IPS DF 19.7 (cell line): ENCODE results near the gene PVALEF.
"Not testable (repeated sequence)": the region's sequence is repeated elsewhere in the genome, so short reads cannot be mapped to it uniquely, and the experiment has no call there.

Experiments used
- DNase-seq: peaks from one replicate; pipeline ENCODE4 v3.0.0-alpha.2; 2013; ENCODE audit warnings: low read depth, low spot score

Gene PVALEF

DNA sequence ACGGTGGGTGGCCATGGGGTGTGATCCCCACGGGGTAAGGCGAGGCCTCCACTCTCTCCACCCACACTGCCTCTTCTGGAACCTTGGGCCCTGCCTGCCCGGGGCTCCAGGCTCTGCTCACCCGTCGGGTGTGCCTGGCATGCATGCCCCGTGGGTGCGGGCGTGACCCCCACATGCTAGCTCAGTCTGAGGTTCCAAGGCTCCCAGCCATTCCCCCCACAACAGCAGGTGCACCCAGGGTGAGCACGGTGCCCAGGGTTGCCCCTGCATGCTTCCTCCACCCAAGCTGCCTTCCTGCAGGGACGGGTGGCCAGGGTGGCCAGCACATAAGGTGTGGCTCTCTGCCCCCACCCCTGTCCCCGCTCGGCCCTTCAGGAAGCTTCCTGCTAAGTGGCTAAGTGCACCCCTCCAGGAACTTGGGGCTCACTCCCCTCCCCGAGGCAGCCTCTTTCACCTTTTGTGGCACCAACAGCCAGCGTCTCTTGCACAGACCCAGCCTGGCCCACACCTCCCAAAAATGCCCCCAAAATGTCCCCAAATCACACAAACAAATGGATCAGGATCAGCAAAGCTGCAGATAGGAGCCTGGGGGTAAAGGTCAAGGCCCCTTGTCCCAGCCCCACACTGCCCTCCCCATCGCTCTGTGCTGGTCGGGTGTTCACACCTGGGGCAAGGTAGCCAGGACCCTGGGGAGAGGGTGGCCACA is 21.4 kb upstream of the PVALEF start:
- no peak for DNase-seq

GRCh38 chr17:81144423-81144781 is 20.9 kb upstream of the PVALEF start:
- DNase-seq = no peak

DNA sequence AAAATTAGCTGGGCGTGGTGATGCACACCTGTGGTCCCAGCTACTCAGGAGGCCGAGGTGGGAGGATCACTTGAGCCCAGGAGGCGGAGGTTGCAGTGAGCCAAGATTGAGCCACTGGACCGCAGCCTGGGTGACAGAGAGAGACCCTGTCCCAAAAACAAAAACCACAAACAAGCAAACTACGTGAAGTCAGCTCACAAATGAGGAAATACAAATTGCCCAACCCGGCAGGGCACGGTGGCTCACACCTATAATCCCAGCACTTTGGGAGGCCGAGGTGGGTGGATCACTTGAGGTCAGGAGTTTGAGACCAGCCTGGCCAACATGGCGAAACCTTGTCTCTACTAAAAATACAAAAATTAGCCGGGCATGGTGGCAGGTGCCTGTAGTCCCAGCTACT is 19.1 kb upstream of the PVALEF start:
- not testable (repeated sequence) for DNase-seq

- no peak for DNase-seq
Observed at GRCh38 chr17:81147701-81148100, 17.6 kb upstream of the PVALEF start.

DNA sequence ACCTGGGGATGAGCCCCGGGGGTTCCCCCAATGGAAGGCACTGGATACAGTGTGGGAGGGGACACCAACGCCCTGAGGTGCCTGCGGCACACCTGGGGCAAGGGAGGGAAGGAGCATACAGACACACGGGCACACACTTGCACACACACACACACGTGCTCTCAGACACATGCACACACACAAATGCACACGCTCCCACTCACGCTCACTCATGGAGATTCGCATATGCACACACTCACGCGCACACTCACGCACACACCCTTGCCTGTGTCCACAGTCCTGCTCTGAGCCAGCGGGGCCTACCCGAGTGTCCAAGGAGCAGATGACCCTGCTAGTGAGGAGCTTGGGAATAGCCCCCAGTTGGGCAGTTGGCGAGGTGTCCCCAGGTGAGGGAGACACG is 16.7 kb upstream of the PVALEF start:
- DNase-seq = no peak

GRCh38 chr17:81148986-81149533 is 16.2 kb upstream of the PVALEF start:
- DNase-seq = no peak

DNA sequence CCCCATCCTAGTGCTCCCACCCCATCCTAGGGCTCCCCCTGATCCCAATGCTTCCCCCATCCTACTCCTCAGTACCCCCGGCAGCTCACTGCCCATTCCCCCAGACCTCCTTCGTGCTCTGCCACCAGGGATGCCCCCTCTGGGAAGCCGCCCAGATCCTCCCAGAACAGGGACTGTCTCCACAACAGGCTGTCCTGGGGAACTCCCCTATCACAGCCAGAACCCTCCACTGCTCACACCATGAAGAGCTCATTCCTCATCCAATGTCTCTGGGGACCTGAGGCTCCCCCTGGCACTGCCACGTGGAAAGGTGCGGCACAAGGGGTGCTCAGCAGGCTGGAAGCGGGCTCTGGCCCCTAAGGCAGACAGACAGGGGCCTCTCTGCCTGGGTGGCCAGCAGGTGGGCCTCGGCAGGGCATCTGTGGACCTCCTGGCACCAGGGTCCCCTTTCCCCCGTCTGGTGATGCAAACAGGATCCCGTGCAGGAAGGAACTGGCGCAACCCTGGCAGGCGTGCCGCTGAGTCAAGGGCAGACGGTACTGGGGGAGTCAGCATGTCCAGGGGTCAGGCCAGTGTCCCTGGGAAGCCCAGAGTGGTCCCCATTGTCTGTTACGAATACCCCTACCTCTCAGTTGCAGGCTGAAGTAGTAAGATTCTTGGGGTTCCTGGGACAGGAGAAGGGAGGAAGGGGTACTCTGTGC is 14.8 kb upstream of the PVALEF start:
- no peak for DNase-seq

GRCh38 chr17:81151278-81151677 is 14.0 kb upstream of the PVALEF start:
- DNase-seq = no peak

DNA sequence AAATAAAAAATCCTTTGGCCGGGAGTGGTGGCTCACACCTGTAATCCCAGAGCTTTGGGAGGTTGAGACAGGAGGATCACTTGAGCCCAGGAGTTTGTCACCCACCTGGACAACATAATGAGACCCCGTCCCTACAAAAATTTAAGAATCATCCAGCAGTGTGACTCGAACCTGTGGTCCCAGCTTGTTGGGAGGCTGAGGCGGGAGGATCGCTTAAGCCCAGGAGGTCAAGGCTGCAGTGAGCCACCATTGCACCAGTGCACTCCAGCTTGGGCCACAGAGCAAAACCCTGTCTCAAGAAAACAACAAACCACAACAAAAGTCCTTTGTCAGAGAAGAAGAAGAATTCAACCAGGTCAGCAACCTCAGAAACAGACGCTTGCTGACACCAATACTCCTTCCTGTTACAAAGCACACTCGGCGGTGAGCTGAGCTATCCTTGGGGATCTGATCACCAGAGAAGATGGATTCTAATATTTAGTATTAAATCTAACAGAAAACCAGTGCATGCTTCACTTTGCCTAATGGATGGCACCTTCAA is 12.9 kb upstream of the PVALEF start:
- DNase-seq = no peak

DNA sequence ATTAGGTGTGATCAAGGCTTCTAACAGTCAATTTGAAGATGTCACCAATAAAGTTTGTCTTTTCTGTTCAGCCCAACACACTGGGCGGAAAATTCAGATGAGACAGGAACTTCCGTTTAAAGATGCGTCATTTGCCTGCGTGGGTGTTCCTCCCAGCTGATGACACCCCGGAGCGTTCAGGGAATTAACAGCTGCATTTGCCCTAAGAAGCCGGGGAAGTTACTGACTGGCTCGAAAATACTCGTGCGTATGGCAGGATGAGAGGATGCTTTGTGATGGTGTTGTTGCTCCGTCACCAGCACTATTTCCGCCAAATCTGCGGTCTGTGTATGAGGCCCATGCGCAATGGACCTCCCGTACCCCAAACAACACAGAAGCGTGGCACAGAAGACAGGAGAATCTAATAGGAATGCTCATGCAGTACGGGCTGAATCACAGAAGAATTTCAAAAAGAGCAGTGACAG is 11.9 kb upstream of the PVALEF start:
- DNase-seq = no peak

DNA sequence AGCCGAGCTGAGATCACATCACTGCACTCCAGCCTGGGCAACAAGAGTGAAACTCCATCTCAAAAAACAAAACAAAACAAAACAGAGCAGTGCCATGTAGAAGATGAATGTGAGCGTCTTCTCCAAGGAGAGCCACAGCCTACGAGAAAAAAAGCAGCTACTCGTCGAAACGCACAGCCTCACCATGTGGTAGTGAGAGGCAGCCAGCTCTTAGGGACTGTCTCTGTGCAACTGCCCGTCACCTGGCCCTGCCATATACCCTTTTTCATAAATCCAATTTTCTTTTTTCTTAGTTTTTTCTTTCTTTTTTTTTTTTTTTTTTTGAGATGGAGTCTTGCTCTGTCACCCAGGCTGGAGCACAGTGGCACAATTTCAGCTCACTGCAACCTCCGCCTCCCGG is 11.3 kb upstream of the PVALEF start:
- DNase-seq = not testable (repeated sequence)

DNA sequence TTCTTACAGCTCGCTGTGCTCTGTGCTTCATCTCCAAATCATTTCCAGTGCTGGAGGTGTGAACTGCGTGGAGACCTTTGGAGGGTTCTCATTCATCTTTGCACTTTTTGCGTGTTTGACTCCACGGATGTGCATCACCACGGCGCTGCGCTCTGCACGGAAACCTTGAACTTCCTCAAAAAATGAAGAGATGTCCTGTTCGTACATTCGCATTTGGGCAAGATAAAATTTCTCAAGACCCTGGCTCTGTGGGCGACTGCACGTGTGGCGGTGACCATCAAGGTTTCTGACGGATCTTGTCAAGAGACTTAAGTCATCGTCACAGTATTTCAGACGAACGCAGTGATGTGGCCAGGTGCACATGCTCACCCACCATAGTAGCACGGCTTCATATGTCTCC is 10.3 kb upstream of the PVALEF start:
- no peak for DNase-seq

DNA sequence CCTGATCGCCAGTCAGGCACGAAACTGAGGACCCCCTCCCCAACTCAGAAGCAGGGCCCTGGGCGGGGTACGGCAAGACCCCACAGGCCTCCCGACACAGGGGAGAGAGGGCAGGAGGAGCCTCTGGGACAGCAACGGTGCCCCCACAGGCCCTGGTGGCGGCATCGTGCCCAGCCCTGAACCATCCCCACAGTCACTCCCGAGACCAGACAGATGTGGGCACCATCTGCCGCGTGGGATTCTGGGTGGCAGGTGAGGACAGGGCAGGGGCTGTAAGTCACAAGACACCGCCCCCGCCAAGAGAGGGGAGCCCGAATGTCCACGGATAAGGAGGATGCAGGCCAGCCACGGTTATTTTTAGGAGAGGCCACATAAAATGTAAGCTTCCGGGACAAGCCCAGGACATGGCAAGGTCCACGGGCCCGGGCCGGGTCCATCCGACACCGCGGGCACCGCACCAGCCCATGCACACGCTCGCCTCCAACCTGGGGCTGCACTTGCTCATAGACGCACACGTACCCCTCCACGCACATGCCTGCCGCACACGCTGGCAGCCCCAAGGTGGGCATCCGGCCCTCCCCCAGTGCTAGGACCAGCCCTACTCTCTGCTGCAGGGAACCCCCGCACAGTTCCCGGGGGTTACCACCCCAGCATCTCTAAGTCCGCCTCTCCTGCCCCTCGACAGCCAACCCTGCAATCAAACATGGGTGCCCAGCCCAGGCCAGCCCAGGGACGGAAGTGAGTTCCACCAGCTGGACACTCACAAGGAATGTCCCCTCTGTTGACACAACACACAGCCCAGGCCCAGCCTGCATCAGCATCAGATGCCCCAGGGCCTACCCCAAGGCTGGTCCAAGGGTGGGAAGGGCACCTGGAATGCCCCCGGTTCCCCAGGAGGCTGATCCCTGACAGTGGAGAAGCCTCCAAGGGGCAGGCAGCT is 8.2 kb upstream of the PVALEF start:
- DNase-seq = no peak

DNA sequence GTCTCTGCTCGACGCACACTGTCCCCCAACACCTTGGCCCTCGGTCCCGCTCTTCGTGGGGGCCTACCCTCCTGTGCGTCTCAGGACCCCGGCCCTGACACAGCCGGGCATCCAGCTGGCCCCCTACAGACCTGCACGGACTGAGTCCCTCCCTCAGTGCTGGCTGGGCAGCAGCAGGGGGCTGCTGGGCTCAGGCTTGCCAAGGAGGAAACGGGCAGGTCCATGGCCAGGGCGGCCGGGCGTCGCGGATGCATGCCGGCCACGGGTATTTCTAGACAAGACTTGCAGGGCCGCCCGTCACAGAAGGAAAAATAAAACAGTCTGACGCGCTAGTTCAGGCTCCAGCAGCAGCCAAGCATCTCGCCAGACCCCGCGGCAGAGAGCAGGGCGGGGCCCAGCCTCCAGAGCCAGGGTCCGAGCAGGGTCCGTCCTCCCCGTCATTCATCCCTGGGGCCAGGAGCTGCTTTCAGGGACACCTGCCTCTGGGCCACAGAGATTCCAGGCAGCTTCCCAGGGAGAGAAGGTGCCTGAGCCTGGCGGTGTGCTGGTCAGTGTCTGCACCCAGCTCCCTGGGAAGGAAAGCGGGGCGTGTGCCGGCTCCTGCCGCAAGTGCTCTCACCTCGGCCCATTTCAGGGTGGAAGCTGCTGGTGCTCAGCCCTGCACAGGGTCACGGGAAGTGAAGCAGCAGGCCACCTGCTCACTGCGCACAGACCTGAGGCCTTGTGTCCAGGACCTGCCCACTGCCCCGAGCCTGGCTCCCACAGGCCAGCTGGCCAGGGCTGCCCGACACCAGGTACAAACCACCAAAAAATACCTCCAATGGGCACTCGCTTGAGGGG is 7.2 kb upstream of the PVALEF start:
- no peak for DNase-seq

GRCh38 chr17:81158688-81159590 is 6.4 kb upstream of the PVALEF start:
- no peak for DNase-seq

- no peak for DNase-seq
Observed at GRCh38 chr17:81159611-81160265, 5.6 kb upstream of the PVALEF start.

DNA sequence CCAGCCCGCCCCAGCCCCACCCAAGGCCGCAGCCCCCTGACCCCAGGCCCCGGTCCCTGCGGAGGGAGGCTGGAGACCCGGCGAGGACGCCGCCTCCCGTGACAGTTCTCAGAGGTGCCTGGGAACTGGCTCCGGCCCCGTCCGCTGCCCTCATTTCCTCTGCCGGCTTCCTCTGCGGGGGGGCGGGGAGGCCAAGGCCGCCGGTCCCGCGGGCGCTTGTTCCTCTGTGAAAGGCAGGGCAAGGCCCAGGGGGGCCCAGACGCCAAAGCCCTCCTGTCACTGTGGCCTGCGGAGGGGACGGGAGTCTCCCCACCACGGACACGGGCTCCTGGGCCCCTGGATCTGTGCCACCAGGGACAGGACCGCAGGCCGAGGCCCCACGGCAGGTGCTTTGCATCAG is 5.0 kb upstream of the PVALEF start:
- DNase-seq = no peak

DNA sequence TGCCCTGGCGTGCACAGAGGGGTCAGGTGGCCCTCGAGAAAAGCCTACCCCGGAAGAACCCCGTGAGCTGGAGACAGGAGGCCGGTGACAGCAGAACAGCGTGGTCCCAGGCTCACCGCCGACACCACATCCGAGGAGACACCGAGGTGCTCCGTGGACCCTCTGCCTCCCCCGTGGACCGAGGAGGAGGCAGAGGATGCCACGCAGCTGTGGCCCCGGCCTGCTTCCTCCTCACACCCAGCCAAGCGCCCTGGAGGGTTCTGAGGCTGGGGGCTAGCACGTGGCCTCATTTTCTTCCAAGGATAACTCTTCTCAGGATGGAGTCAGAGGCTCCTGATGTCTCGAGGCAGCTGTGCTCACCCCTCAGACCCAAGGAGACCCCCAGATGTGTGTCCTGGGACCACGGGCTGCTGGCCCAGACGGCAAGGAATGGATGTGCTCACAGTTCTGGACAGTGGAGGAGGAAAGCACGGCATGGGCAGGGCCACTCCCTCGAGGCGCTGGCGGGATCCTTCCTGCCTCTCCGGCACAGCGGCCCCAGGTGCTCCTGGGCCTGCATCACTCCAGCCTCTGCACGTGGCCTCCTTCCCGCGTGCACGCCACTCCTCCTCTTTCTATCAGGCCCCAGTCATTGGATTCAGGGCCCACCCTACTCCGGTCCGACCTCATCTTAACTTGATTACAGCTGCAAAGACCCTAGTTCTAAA is 4.4 kb upstream of the PVALEF start:
- no peak for DNase-seq

DNA sequence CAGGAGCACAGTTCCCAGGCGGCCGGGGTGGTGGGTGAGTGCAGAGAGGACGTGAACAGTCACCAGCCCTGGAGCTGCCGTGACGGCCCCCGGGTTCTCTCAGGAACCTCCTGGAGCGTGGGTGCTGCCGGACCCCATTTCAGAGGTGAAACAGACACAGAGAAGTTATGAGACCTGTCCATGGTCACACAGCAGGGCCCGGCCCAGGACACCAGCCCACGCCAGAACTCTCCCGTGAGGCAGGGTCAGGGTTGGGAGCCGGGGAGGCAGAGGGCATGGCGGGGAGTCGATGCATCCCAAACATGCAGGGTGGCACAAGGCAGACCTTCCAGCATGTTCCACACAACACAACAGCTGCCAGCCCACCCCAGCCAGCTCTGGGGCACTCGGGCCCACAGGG is 3.8 kb upstream of the PVALEF start:
- no peak for DNase-seq
